K562 (cell line): ENCODE results near the gene MAPK1IP1L. TPM values are rescaled to one million over a fixed set of nuclear protein-coding genes. Genes with fewer than 3 reads are reported as not detected.

ENCODE experiments used
- BRF1 ChIP-seq: IDR thresholded peaks from 3 replicates; pipeline ENCODE4 v1.6.1; 2011; ENCODE audit warnings: borderline replicate concordance, mild to moderate bottlenecking; ENCODE audit not compliant: insufficient read length; ENCODE audit errors: extremely low read depth
- CEBPZ ChIP-seq: fragments of 150-350 bp; IDR thresholded peaks from 2 replicates; pipeline ENCODE4 v1.6.1; 2014; ENCODE audit warnings: low read depth, mild to moderate bottlenecking, low read length, borderline replicate concordance
- DNMT1 ChIP-seq: fragments of 450-650 bp; IDR thresholded peaks from 2 replicates; pipeline ENCODE4 v1.6.1; 2016; ENCODE audit warnings: antibody characterized with exemption, mild to moderate bottlenecking
- ESRRA ChIP-seq: fragments of 450-650 bp; IDR thresholded peaks from 2 replicates; pipeline ENCODE4 v1.6.1; 2014; ENCODE audit warnings: low read depth, mild to moderate bottlenecking, moderate library complexity, borderline replicate concordance
- HDAC6 ChIP-seq: IDR thresholded peaks from 2 replicates; pipeline ENCODE4 v1.6.1; 2012; ENCODE audit warnings: low read depth, mild to moderate bottlenecking, control low read depth, inconsistent platforms, low read length, moderate library complexity
- MCM2 ChIP-seq: fragments of 450-650 bp; IDR thresholded peaks from 2 replicates; pipeline ENCODE4 v1.6.1; 2017; ENCODE audit warnings: low read depth, mild to moderate bottlenecking
- NFIC ChIP-seq: fragments of 450-650 bp; IDR thresholded peaks from 2 replicates; pipeline ENCODE4 v1.6.1; 2017; ENCODE audit warnings: mild to moderate bottlenecking, inconsistent platforms
- NR1H2 ChIP-seq: sonication (generic); formaldehyde crosslinking; IDR thresholded peaks from 2 replicates; pipeline ENCODE4 v1.4.0; 2020; ENCODE audit warnings: mild to moderate bottlenecking, missing genetic modification reagents
- NR4A1 ChIP-seq, 2 experiments: fragments of 250-450 bp in 1 of 2; fragments of 450-650 bp in 1 of 2; sonication (Bioruptor Pico) in 1 of 2; IDR thresholded peaks; 2 replicates each; pipeline versions ENCODE4 v1.4.0 to v1.6.1; 2016 to 2020; ENCODE audit warnings: mild to moderate bottlenecking in 2 of 2, missing compliant biosample characterization in 1 of 2, missing genetic modification characterization in 1 of 2, moderate library complexity in 1 of 2
- POLR2AphosphoS2 ChIP-seq: IDR thresholded peaks from 2 replicates; pipeline ENCODE4 v1.6.1; 2012; ENCODE audit warnings: low read length, improper control_type of control experiment
- POLR2B ChIP-seq: fragments of 450-650 bp; IDR thresholded peaks from 2 replicates; pipeline ENCODE4 v1.6.1; 2018; ENCODE audit warnings: low read depth; ENCODE audit not compliant: partially characterized antibody
- SPI1 ChIP-seq: IDR thresholded peaks from 2 replicates; pipeline ENCODE4 v1.6.1; 2011; ENCODE audit warnings: low read depth, low read length, control low read depth, borderline replicate concordance
- TARDBP ChIP-seq: fragments of 450-650 bp; IDR thresholded peaks from 2 replicates; pipeline ENCODE4 v1.6.1; 2016
- ZNF140 ChIP-seq: fragments of 250-450 bp; sonication (Bioruptor Pico); IDR thresholded peaks from 2 replicates; pipeline ENCODE4 v1.8.0; 2021; ENCODE audit warnings: moderate library complexity, mild to moderate bottlenecking, inconsistent platforms
- ZNF561 ChIP-seq: fragments of 450-650 bp; formaldehyde crosslinking; conservative IDR thresholded peaks from 2 replicates; pipeline ENCODE4 v1.4.0; 2020; ENCODE audit warnings: mild to moderate bottlenecking, moderate library complexity
- ZNF655 ChIP-seq: fragments of 250-450 bp; sonication (Bioruptor Pico); IDR thresholded peaks from 2 replicates; pipeline ENCODE4 v1.5.0; 2021
- ZNF717 ChIP-seq: fragments of 250-450 bp; sonication (Bioruptor Pico); IDR thresholded peaks from 2 replicates; pipeline ENCODE4 v1.5.0; 2021
- ZNF77 ChIP-seq: fragments of 250-450 bp; sonication (Bioruptor Pico); IDR thresholded peaks from 2 replicates; pipeline ENCODE4 v1.5.0; 2020
- polyA plus RNA-seq, 8 experiments: library from polyadenylated mRNA; depleted of rRNA in 4 of 8; stranded (reverse) in 5 of 8; unstranded in 3 of 8; fragments of >200 nt; fragmentation: Nextera tagmentation in 2 of 8; fragmentation: Illumina TruSeq in 1 of 8; extraction: Ambion mirVana in 2 of 8; extraction: Trizol in 1 of 8; gene quantifications; 2 replicates each; pipeline versions ENCODE4 v1.2.1 to v1.2.3, GENCODE V29; 2011 to 2014; ENCODE audit warnings: inconsistent platforms in 1 of 8, missing spikeins in 1 of 8
- total RNA-seq, 7 experiments: library from RNA; depleted of rRNA in 6 of 7; stranded (reverse); fragments of >200 nt in 6 of 7; fragmentation: Illumina TruSeq in 2 of 7; extraction: Trizol in 2 of 7; gene quantifications; 2 replicates each; pipeline versions ENCODE4 v1.2.1 to v1.2.3, GENCODE V29; 2011 to 2021; ENCODE audit warnings: low replicate concordance in 1 of 7
- TF ChIP-seq, protein P1 (sequence below): fragments of 250-450 bp; sonication (Bioruptor Pico); IDR thresholded peaks from 2 replicates; pipeline ENCODE4 v1.4.0; 2020; ENCODE audit warnings: mild to moderate bottlenecking, moderate library complexity, borderline replicate concordance

The MAPK1IP1L gene
- total and polyA plus RNA-seq, 9 of the 15 experiments (the other 6 are each of a cell fraction or from before 2014, with no cell fraction given) = 32.7 to 99.4 (median 49.8) TPM

- TF ChIP-seq TARDBP (peak; percentile 53; the same call in 1 of the 2 replicates), MCM2 (no peak), SPI1 (peak; percentile 36; the same call in 1 of the 2 replicates), CEBPZ (0 out of 2 replicates have a peak, but pooled peaks have one; percentile 40), ZNF77 (CRISPR knock-in tag) (no peak), NR1H2 (CRISPR knock-in tag) (peak; percentile 76; the same call in 1 of the 2 replicates), DNMT1 (no peak), NR4A1 (CRISPR knock-in tag; IDR thresholded peaks at IDR 0.05) (no peak), NR4A1 (tag; IDR thresholded peaks at IDR 0.05) (no peak), POLR2B (peak; percentile 96), POLR2AphosphoS2 (no peak; the same call in 1 of the 2 replicates), ZNF561 (no peak), HDAC6 (no peak), ZNF655 (no peak), NFIC (peak; percentile 43; the same call in 1 of the 2 replicates), ESRRA (peak; percentile 39; the same call in 1 of the 2 replicates), ZNF140 (CRISPR knock-in tag) (no peak), ZNF717 (CRISPR knock-in tag) (no peak), BRF1 (no peak)
- TF ChIP-seq, protein P1, sequence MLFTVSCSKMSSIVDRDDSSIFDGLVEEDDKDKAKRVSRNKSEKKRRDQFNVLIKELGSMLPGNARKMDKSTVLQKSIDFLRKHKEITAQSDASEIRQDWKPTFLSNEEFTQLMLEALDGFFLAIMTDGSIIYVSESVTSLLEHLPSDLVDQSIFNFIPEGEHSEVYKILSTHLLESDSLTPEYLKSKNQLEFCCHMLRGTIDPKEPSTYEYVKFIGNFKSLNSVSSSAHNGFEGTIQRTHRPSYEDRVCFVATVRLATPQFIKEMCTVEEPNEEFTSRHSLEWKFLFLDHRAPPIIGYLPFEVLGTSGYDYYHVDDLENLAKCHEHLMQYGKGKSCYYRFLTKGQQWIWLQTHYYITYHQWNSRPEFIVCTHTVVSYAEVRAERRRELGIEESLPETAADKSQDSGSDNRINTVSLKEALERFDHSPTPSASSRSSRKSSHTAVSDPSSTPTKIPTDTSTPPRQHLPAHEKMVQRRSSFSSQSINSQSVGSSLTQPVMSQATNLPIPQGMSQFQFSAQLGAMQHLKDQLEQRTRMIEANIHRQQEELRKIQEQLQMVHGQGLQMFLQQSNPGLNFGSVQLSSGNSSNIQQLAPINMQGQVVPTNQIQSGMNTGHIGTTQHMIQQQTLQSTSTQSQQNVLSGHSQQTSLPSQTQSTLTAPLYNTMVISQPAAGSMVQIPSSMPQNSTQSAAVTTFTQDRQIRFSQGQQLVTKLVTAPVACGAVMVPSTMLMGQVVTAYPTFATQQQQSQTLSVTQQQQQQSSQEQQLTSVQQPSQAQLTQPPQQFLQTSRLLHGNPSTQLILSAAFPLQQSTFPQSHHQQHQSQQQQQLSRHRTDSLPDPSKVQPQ (CRISPR knock-in tag) = no peak
Measured at GRCh38 chr14:55051423-55052268, at the start of gene MAPK1IP1L (continued).
